Karpas-422 (cell line): Measurements from ENCODE around the gene RICTOR. TPM values are rescaled to one million over a fixed set of nuclear protein-coding genes. Genes with fewer than 3 reads are reported as not detected.

ENCODE experiments used
- DNase-seq: peaks from one replicate; pipeline ENCODE4 v3.0.0-alpha.2; 2015
- H2AFZ ChIP-seq: fragments of 200-600 bp; sonication (generic); 2 replicates; pipeline ENCODE4 v1.6.1; 2014; ENCODE audit warnings: antibody characterized with exemption, low read length, mixed read lengths
- H3K27ac ChIP-seq: fragments of 200-600 bp; sonication (generic); 2 replicates; pipeline ENCODE4 v1.5.1; 2014; ENCODE audit warnings: mild to moderate bottlenecking, low read length, moderate library complexity
- H3K27me3 ChIP-seq: fragments of 200-600 bp; sonication (generic); 2 replicates; pipeline ENCODE4 v1.6.1; 2014; ENCODE audit warnings: low read length, mixed read lengths
- H3K36me3 ChIP-seq: fragments of 200-600 bp; sonication (generic); 2 replicates; pipeline ENCODE4 v1.6.1; 2014; ENCODE audit warnings: low read length, mixed read lengths; ENCODE audit not compliant: insufficient read depth
- H3K4me1 ChIP-seq: fragments of 200-600 bp; sonication (generic); 2 replicates; pipeline ENCODE4 v1.6.1; 2014; ENCODE audit warnings: mild to moderate bottlenecking, low read length, mixed read lengths
- H3K4me2 ChIP-seq: fragments of 200-600 bp; sonication (generic); 2 replicates; pipeline ENCODE4 v1.6.1; 2014; ENCODE audit warnings: low read length, low read depth, mild to moderate bottlenecking; ENCODE audit not compliant: poor library complexity, severe bottlenecking
- H3K4me3 ChIP-seq: fragments of 200-600 bp; sonication (generic); 2 replicates; pipeline ENCODE4 v1.5.1; 2014; ENCODE audit warnings: mild to moderate bottlenecking, antibody characterized with exemption, low read length, mixed read lengths
- H3K79me2 ChIP-seq: fragments of 200-600 bp; sonication (generic); 2 replicates; pipeline ENCODE4 v1.6.1; 2014; ENCODE audit warnings: mild to moderate bottlenecking, low read length, mixed read lengths
- H3K9ac ChIP-seq: fragments of 200-600 bp; sonication (generic); 2 replicates; pipeline ENCODE4 v1.6.0; 2014; ENCODE audit warnings: low read length
- H3K9me2 ChIP-seq: fragments of 200-600 bp; sonication (generic), shearing (Covaris generic); replicated peaks from 2 replicates; pipeline ENCODE4 v1.6.0; 2014; ENCODE audit warnings: mild to moderate bottlenecking, low read length, moderate library complexity; ENCODE audit not compliant: insufficient read depth
- H3K9me3 ChIP-seq: fragments of 300-700, 200-600 bp; sonication (generic); 2 replicates; pipeline ENCODE4 v1.6.1; 2014; ENCODE audit warnings: low read length, mixed read lengths
- H4K20me1 ChIP-seq: fragments of 200-600 bp; sonication (generic); 2 replicates; pipeline ENCODE4 v1.6.1; 2014; ENCODE audit warnings: mild to moderate bottlenecking, antibody characterized with exemption, low read length, low read depth; ENCODE audit not compliant: insufficient read depth
- total RNA-seq: library from RNA; depleted of rRNA; stranded (reverse); fragments of >200 nt; shearing (Covaris generic); gene quantifications from 2 replicates; pipeline ENCODE4 v1.2.3, GENCODE V29; 2014; ENCODE audit warnings: low replicate concordance

Gene RICTOR
- total RNA-seq, 1 experiment from 2014 or later: 42.7 TPM

- no peaks in the 10 kb centered on the region for H3K4me1 ChIP-seq
- H3K9me2 ChIP-seq: no peaks in the 10 kb centered on the region
- H3K79me2 ChIP-seq: no peaks in the 10 kb centered on the region
- no peak overlapping the region for H3K27ac ChIP-seq
- no peak overlapping the region for H2AFZ ChIP-seq
- no peak for DNase-seq
- no peak overlapping the region for H3K4me3 ChIP-seq
- H3K4me2 ChIP-seq: no peak overlapping the region
- H4K20me1 ChIP-seq: no peaks in the 10 kb centered on the region
- no peaks in the 10 kb centered on the region for H3K36me3 ChIP-seq
- no peaks in the 10 kb centered on the region for H3K27me3 ChIP-seq
- H3K9me3 ChIP-seq: no peaks in the 10 kb centered on the region
- no peak overlapping the region for H3K9ac ChIP-seq
Measured at GRCh38 chr5:39102684-39103155, 28.5 kb upstream of the RICTOR start.

- Histone ChIP-seq H3K4me1 (no peaks in the 10 kb centered on the region), H3K4me2 (no peak overlapping the region), H3K9ac (no peak overlapping the region), H3K4me3 (no peak overlapping the region), H3K36me3 (no peaks in the 10 kb centered on the region), H3K27me3 (no peaks in the 10 kb centered on the region), H2AFZ (no peak overlapping the region), H3K79me2 (no peaks in the 10 kb centered on the region), H3K9me2 (no peaks in the 10 kb centered on the region), H3K9me3 (no peaks in the 10 kb centered on the region), H3K27ac (no peak overlapping the region), H4K20me1 (no peaks in the 10 kb centered on the region)
- DNase-seq: no peak
Measured at GRCh38 chr5:39100851-39101396, 26.7 kb upstream of the RICTOR start.

GRCh38 chr5:39100301-39100850 lies 26.2 kb upstream of the RICTOR start:
- H3K4me1 ChIP-seq: no peaks in the 10 kb centered on the region
- no peak overlapping the region for H3K4me3 ChIP-seq
- H3K36me3 ChIP-seq: no peaks in the 10 kb centered on the region
- H3K9me2 ChIP-seq: no peaks in the 10 kb centered on the region
- H3K9me3 ChIP-seq: no peaks in the 10 kb centered on the region
- DNase-seq: no peak
- H4K20me1 ChIP-seq: no peaks in the 10 kb centered on the region
- no peak overlapping the region for H3K4me2 ChIP-seq
- no peaks in the 10 kb centered on the region for H3K27me3 ChIP-seq
- H3K9ac ChIP-seq: no peak overlapping the region
- H3K27ac ChIP-seq: no peak overlapping the region
- H3K79me2 ChIP-seq: no peaks in the 10 kb centered on the region
- no peak overlapping the region for H2AFZ ChIP-seq

- Histone ChIP-seq H3K4me1 (no peaks in the 10 kb centered on the region), H3K36me3 (no peaks in the 10 kb centered on the region), H4K20me1 (no peaks in the 10 kb centered on the region), H3K9ac (no peak overlapping the region), H3K9me3 (no peaks in the 10 kb centered on the region), H3K4me2 (no peak overlapping the region), H3K79me2 (no peaks in the 10 kb centered on the region), H2AFZ (no peak overlapping the region), H3K4me3 (no peak overlapping the region), H3K9me2 (no peaks in the 10 kb centered on the region), H3K27me3 (no peaks in the 10 kb centered on the region), H3K27ac (no peak overlapping the region)
- DNase-seq: no peak
Measured at GRCh38 chr5:39099831-39100230, 25.6 kb upstream of the RICTOR start.

- H3K27me3 ChIP-seq: no peaks in the 10 kb centered on the region
- H3K4me3 ChIP-seq: no peak overlapping the region
- no peak overlapping the region for H3K9ac ChIP-seq
- DNase-seq: no peak
- H3K36me3 ChIP-seq: no peaks in the 10 kb centered on the region
- no peaks in the 10 kb centered on the region for H3K79me2 ChIP-seq
- H3K4me1 ChIP-seq: no peaks in the 10 kb centered on the region
- H2AFZ ChIP-seq: no peak overlapping the region
- H3K27ac ChIP-seq: no peak overlapping the region
- no peak overlapping the region for H3K4me2 ChIP-seq
- H3K9me2 ChIP-seq: no peaks in the 10 kb centered on the region
- no peaks in the 10 kb centered on the region for H3K9me3 ChIP-seq
- H4K20me1 ChIP-seq: no peaks in the 10 kb centered on the region
Measured at GRCh38 chr5:39093352-39093751, 19.2 kb upstream of the RICTOR start.

GRCh38 chr5:39092581-39093351 lies 18.6 kb upstream of the RICTOR start:
- Histone ChIP-seq H3K9ac (no peak overlapping the region), H3K4me3 (no peak overlapping the region)

GRCh38 chr5:39091940-39092580 lies 17.9 kb upstream of the RICTOR start:
- H3K9me3 ChIP-seq: no peaks in the 10 kb centered on the region
- no peaks in the 10 kb centered on the region for H3K36me3 ChIP-seq
- H3K27ac ChIP-seq: no peak overlapping the region
- no peak overlapping the region for H2AFZ ChIP-seq
- no peaks in the 10 kb centered on the region for H3K4me1 ChIP-seq
- DNase-seq: no peak
- H3K9ac ChIP-seq: no peak overlapping the region
- H3K79me2 ChIP-seq: no peaks in the 10 kb centered on the region
- H3K4me3 ChIP-seq: no peak overlapping the region
- H4K20me1 ChIP-seq: no peaks in the 10 kb centered on the region
- H3K27me3 ChIP-seq: no peaks in the 10 kb centered on the region
- H3K4me2 ChIP-seq: no peak overlapping the region
- no peaks in the 10 kb centered on the region for H3K9me2 ChIP-seq

More at GRCh38 chr5:39092581-39093351, 18.6 kb upstream of the RICTOR start:
- H3K9me3 ChIP-seq: no peaks in the 10 kb centered on the region
- no peaks in the 10 kb centered on the region for H3K9me2 ChIP-seq
- H3K4me1 ChIP-seq: no peaks in the 10 kb centered on the region
- H3K4me2 ChIP-seq: no peak overlapping the region
- no peaks in the 10 kb centered on the region for H3K36me3 ChIP-seq
- no peak overlapping the region for H3K27ac ChIP-seq
- H2AFZ ChIP-seq: no peak overlapping the region
- DNase-seq: no peak
- no peaks in the 10 kb centered on the region for H3K27me3 ChIP-seq
- H3K79me2 ChIP-seq: no peaks in the 10 kb centered on the region
- H4K20me1 ChIP-seq: no peaks in the 10 kb centered on the region

GRCh38 chr5:39083968-39084367 lies 9.8 kb upstream of the RICTOR start:
- no peaks in the 10 kb centered on the region for H3K79me2 ChIP-seq
- H3K27ac ChIP-seq: no peak overlapping the region
- no peaks in the 10 kb centered on the region for H3K36me3 ChIP-seq
- no peak overlapping the region for H3K9ac ChIP-seq
- H3K9me3 ChIP-seq: no peaks in the 10 kb centered on the region
- peaks cover 2% of the 10 kb centered on the region; the same call in 1 of the 2 replicates for H3K4me1 ChIP-seq
- no peaks in the 10 kb centered on the region for H3K9me2 ChIP-seq
- H3K4me3 ChIP-seq: no peak overlapping the region
- no peaks in the 10 kb centered on the region for H3K27me3 ChIP-seq
- no peak overlapping the region for H3K4me2 ChIP-seq
- no peak overlapping the region for H2AFZ ChIP-seq
- DNase-seq: no peak
- H4K20me1 ChIP-seq: no peaks in the 10 kb centered on the region
